ENCODE results near the gene PCDHB6. TPM values are rescaled to one million over a fixed set of nuclear protein-coding genes. Genes with fewer than 3 reads are reported as not detected.
"Not testable (repeated sequence)": the region's sequence is repeated elsewhere in the genome, so short reads cannot be mapped to it uniquely, and the experiment has no call there.

PCDHB6 gene
- total RNA-seq, 1 donor from 2014 or later: not detected

- intact Hi-C loops (cut with DNase I): no loop called here
- Histone ChIP-seq H3K4me1 (no peaks in the 10 kb centered on the region), H3K27ac (no peak overlapping the region), H3K27me3 (no peaks in the 10 kb centered on the region), H3K36me3 (no peaks in the 10 kb centered on the region), H3K9me3 (peaks cover 11% of the 10 kb centered on the region), H3K4me3 (no peak overlapping the region)
- no peak for DNase-seq (ENCODE audit: extremely low spot score in 2 of 2)
- TF ChIP-seq POLR2AphosphoS5 (IDR thresholded peaks at IDR 0.05; ENCODE audit: insufficient read depth in 1 of 2, low read depth in 1 of 2) (no peak), POLR2A (IDR thresholded peaks at IDR 0.05) (no peak)
- TF ChIP-seq, protein P1, sequence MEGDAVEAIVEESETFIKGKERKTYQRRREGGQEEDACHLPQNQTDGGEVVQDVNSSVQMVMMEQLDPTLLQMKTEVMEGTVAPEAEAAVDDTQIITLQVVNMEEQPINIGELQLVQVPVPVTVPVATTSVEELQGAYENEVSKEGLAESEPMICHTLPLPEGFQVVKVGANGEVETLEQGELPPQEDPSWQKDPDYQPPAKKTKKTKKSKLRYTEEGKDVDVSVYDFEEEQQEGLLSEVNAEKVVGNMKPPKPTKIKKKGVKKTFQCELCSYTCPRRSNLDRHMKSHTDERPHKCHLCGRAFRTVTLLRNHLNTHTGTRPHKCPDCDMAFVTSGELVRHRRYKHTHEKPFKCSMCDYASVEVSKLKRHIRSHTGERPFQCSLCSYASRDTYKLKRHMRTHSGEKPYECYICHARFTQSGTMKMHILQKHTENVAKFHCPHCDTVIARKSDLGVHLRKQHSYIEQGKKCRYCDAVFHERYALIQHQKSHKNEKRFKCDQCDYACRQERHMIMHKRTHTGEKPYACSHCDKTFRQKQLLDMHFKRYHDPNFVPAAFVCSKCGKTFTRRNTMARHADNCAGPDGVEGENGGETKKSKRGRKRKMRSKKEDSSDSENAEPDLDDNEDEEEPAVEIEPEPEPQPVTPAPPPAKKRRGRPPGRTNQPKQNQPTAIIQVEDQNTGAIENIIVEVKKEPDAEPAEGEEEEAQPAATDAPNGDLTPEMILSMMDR (IDR thresholded peaks at IDR 0.05): no peak
These were observed 30.6 kb upstream of the PCDHB6 start for GRCh38 chr5:141119250-141119649.

- Histone ChIP-seq H3K36me3 (no peaks in the 10 kb centered on the region), H3K27ac (no peak within 1 kb of the TSS), H3K27me3 (no peaks in the 10 kb centered on the region), H3K4me3 (peak within 1 kb of the TSS; percentile 20 to 26), H3K9me3 (peaks cover 6% of the 10 kb centered on the region), H3K4me1 (no peaks in the 10 kb centered on the region)
- TF ChIP-seq, protein P1 (IDR thresholded peaks at IDR 0.05): peak in 1 of 3 experiments; percentile 10
- no peak for TF ChIP-seq POLR2A (IDR thresholded peaks at IDR 0.05)
- intact Hi-C loops (cut with DNase I): no loop called here
- DNase-seq (ENCODE audit: extremely low spot score in 2 of 2): no peak
These were observed 28.3 kb upstream of the PCDHB6 start, which contains the start of gene PCDHB4 for GRCh38 chr5:141121563-141121962. Gene PCDHB4, plus strand, starts transcription at chr5:141121818. Its CDS starts 181 bp downstream, at chr5:141121999.

- no peak for TF ChIP-seq POLR2AphosphoS5 (IDR thresholded peaks at IDR 0.05; ENCODE audit: insufficient read depth in 1 of 2, low read depth in 1 of 2)
- TF ChIP-seq, protein P1 (IDR thresholded peaks at IDR 0.05): no peak
- TF ChIP-seq POLR2A (IDR thresholded peaks at IDR 0.05): no peak
- peak overlapping the region; percentile 20 to 26 for H3K4me3 ChIP-seq
- no peaks in the 10 kb centered on the region for H3K27me3 ChIP-seq
- DNase-seq (ENCODE audit: extremely low spot score in 2 of 2): no peak
- peaks cover 1% of the 10 kb centered on the region for H3K9me3 ChIP-seq
- no peaks in the 10 kb centered on the region for H3K4me1 ChIP-seq
- intact Hi-C loops (cut with DNase I): no loop called here
- H3K27ac ChIP-seq: no peak overlapping the region
- H3K36me3 ChIP-seq: no peaks in the 10 kb centered on the region
These were observed 27.9 kb upstream of the PCDHB6 start for GRCh38 chr5:141121985-141122384.

DNA sequence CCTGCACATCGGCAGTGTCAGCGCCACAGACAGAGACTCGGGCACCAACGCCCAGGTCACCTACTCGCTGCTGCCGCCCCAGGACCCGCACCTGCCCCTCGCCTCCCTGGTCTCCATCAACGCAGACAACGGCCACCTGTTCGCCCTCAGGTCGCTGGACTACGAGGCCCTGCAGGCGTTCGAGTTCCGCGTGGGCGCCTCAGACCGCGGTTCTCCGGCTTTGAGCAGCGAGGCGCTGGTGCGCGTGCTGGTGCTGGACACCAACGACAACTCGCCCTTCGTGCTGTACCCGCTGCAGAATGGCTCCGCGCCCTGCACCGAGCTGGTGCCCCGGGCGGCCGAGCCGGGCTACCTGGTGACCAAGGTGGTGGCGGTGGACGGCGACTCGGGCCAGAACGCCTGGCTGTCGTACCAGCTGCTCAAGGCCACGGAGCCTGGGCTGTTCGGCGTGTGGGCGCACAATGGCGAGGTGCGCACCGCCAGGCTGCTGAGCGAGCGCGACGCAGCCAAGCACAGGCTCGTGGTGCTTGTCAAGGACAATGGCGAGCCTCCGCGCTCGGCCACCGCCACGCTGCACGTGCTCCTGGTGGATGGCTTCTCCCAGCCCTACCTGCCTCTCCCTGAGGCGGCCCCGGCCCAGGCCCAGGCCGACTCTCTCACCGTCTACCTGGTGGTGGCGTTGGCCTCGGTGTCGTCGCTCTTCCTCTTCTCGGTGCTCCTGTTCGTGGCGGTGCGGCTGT, 26.3 kb upstream of the PCDHB6 start:
- H3K4me3 ChIP-seq; intact Hi-C loops (cut with DNase I); H3K4me1 ChIP-seq; H3K27ac ChIP-seq; H3K9me3 ChIP-seq; H3K36me3 ChIP-seq; H3K27me3 ChIP-seq; DNase-seq (ENCODE audit: extremely low spot score in 2 of 2): not testable (repeated sequence)

DNA sequence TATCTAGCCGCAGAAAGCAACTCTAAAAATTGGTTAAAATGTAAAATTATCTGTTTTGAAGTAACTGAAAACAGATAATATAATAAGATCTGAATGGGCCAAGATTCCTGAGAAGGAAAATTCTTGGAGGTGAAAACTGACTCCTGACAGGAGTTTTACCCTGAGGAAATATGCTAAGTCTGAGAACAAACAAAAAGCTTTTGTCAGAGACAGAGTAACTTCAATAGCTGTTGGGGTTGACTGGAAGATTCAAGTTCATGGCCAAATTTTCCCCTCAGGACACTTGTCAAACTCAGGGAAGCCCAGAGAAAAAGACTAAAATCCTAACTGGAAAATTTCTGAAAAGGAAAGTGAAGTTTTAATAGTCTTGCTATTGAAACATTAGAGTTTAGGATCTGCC, 22.6 kb upstream of the PCDHB6 start:
- Histone ChIP-seq H3K4me1 (no peaks in the 10 kb centered on the region), H3K4me3 (no peak overlapping the region), H3K27me3 (no peaks in the 10 kb centered on the region), H3K27ac (no peak overlapping the region), H3K9me3 (no peaks in the 10 kb centered on the region), H3K36me3 (no peaks in the 10 kb centered on the region)
- DNase-seq (ENCODE audit: extremely low spot score in 2 of 2): no peak
- TF ChIP-seq, protein P1 (IDR thresholded peaks at IDR 0.05): no peak
- intact Hi-C loops (cut with DNase I): no loop called here
